Adipose tissue (tissue), 3 donors: ENCODE measurements around the gene KRT38. TPM values are rescaled to one million over a fixed set of nuclear protein-coding genes. Genes with fewer than 3 reads are reported as not detected.

Experiments used
- polyA plus RNA-seq, 3 donors: library from polyadenylated mRNA; stranded (reverse); fragments of 200-250 nt; gene quantifications; one replicate each; pipeline ENCODE4 v1.2.3, GENCODE V29; 2013
- donor health status: healthy with polysubstance abuse.
- donor health status: Bipolar disorder and iron deficiency.
- donor health status: healthy.

KRT38 gene
- polyA plus RNA-seq, 3 donors = not detected

Other genes starting within 250 kb of the KRT38 start
- gene KRTAP9-2, start 214.3 kb downstream of the KRT38 start, polyA plus RNA-seq = not detected
- gene KRTAP9-3, start 208.5 kb downstream of the KRT38 start, polyA plus RNA-seq = not detected
- gene KRTAP9-8, start 203.0 kb downstream of the KRT38 start, polyA plus RNA-seq = not detected
- not detected for gene KRTAP9-4, start 191.3 kb downstream of the KRT38 start, polyA plus RNA-seq
- gene KRTAP9-9, start 185.6 kb downstream of the KRT38 start, polyA plus RNA-seq = not detected
- not detected for gene KRTAP9-6, start 175.6 kb downstream of the KRT38 start, polyA plus RNA-seq
- not detected for gene KRTAP9-7, start 165.3 kb downstream of the KRT38 start, polyA plus RNA-seq
- gene KRTAP29-1, start 138.1 kb downstream of the KRT38 start, polyA plus RNA-seq = not detected
- not detected for gene KRTAP16-1, start 131.7 kb downstream of the KRT38 start, polyA plus RNA-seq
- not detected for gene KRTAP17-1, start 125.3 kb downstream of the KRT38 start, polyA plus RNA-seq
- not detected for gene KRT33A, start 90.2 kb downstream of the KRT38 start, polyA plus RNA-seq
- not detected for gene KRT33B, start 71.2 kb downstream of the KRT38 start, polyA plus RNA-seq
- under 1 TPM in 1 of 3 donors, not detected in 2; 0.07 TPM for gene KRT34, start 58.7 kb downstream of the KRT38 start, polyA plus RNA-seq
- not detected for gene KRT31, start 43.4 kb downstream of the KRT38 start, polyA plus RNA-seq
- gene KRT37, start 16.4 kb downstream of the KRT38 start, polyA plus RNA-seq = not detected
- under 1 TPM in 1 of 3 donors, not detected in 2; 0.03 TPM for gene KRT32, start 26.4 kb upstream of the KRT38 start, polyA plus RNA-seq
- not detected for gene KRT35, start 40.2 kb upstream of the KRT38 start, polyA plus RNA-seq
- gene KRT36, start 48.9 kb upstream of the KRT38 start, polyA plus RNA-seq = not detected
- gene KRT13, start 64.6 kb upstream of the KRT38 start, polyA plus RNA-seq = 10 to 100 TPM in 1 of 3 donors, 1 to 10 TPM in 2; 2.6 to 53.0 (median 3.2) TPM
- gene KRT15, start 77.9 kb upstream of the KRT38 start, polyA plus RNA-seq = 1 to 10 TPM in 1 of 3 donors, under 1 TPM in 2; 0.11 to 2.1 (median 0.18) TPM
- 100 to 1,000 TPM in 1 of 3 donors, 10 to 100 TPM in 2; 28.9 to 139 (median 29.1) TPM for gene KRT19, start 87.3 kb upstream of the KRT38 start, polyA plus RNA-seq
- gene KRT9, start 131.1 kb upstream of the KRT38 start, polyA plus RNA-seq = not detected
- 1 to 10 TPM in 2 of 3 donors, under 1 TPM in 1; 0.25 to 7.8 (median 1.0) TPM for gene KRT14, start 145.9 kb upstream of the KRT38 start, polyA plus RNA-seq
- gene KRT16, start 171.8 kb upstream of the KRT38 start, polyA plus RNA-seq = 10 to 100 TPM in 1 of 3 donors, 1 to 10 TPM in 1, under 1 TPM in 1; 0.16 to 15.5 (median 4.4) TPM
- gene KRT17, start 183.6 kb upstream of the KRT38 start, polyA plus RNA-seq = under 1 TPM in 2 of 3 donors, not detected in 1; 0.60 to 0.70 TPM
- 100 to 1,000 TPM; 426 to 985 (median 580) TPM for gene EIF1, start 247.9 kb upstream of the KRT38 start, polyA plus RNA-seq